ENCODE results near the gene GNG7. TPM values are rescaled to one million over a fixed set of nuclear protein-coding genes. Genes with fewer than 3 reads are reported as not detected.
"Not testable (repeated sequence)": the region's sequence is repeated elsewhere in the genome, so short reads cannot be mapped to it uniquely, and the experiment has no call there.

GNG7 gene
- polyA plus RNA-seq, 4 donors: 0.99 to 3.5 (median 2.6) TPM; not detected in 1

DNA sequence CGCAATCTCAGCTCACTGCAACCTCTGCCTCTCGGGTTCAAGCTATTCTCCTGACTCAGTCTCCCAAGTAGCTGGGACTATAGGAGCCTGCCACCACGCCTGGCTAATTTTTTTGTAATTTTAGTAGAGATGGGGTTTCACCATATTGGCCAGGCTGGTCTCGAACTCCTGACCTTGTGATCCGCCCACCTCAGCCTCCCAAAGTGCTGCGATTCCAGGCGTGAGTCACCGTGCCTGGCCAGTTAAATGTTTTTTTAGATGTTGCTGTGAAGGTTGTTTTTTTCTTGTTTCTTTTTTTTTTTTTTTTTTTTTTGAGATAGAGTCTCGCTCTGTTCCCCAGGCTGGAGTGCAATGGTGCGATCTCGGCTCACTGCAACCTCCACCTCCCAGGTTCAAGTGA is 183.6 kb downstream of the GNG7 start:
- not testable (repeated sequence) for H3K9me3 ChIP-seq (ENCODE audit: control insufficient read depth in 2 of 2, insufficient read depth in 1 of 2, low read depth in 1 of 2, low read length in 1 of 2); H3K36me3 ChIP-seq (ENCODE audit: control insufficient read depth in 3 of 3, insufficient read depth in 2 of 3, low read depth in 1 of 3, low read length in 3 of 3); H3K4me3 ChIP-seq (ENCODE audit: low read depth in 1 of 3, low read length in 3 of 3); H3K4me1 ChIP-seq (ENCODE audit: control insufficient read depth in 3 of 3, insufficient read depth in 2 of 3, low read depth in 1 of 3, low read length in 2 of 3); FAIRE-seq; H3K27ac ChIP-seq (ENCODE audit: low read depth in 1 of 3, low read length in 2 of 3); H3K27me3 ChIP-seq (ENCODE audit: control insufficient read depth in 3 of 3, insufficient read depth in 3 of 3, low read length in 3 of 3); DNase-seq
- 78 to 86% (median 80%) methylated on average over 10 to 11 of the region's 11 CpGs for WGBS, 3 donors

DNA sequence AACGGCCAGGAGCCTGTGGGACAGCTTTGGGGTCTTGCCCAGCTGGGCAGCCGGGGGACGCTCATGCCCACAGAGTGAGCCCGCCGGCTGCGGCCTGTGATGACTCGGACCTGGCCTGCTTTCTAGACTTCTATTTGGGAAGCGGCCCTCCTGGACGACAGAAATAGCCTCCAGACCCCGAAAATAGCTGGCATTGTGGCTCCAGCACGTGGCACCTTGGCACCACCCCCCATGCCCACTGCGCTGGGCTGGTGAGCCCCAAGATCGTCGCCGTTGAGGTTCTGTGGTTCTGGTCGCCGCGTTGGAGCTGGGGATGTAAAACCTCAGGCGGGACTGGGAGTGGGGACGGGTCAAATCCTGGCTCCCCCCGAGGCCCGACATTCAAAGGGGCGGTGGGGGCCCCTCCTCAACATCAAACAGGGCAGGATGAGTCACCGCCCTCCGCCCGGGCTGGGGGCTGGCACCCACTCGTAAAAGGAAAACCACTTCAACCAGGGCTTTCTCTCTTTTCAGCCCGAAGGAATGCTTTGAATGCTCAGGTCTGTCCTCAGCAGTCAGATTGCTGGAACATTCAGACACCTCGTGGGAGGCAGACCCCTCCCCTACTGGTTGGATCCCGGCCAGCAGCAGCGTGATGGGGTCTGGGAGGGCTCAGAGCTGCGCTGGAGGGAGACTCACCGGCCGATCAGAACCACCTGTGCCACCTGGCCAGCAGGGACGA is 184.5 kb downstream of the GNG7 start:
- no peak overlapping the region for H3K27ac ChIP-seq (ENCODE audit: low read depth in 1 of 3, low read length in 2 of 3)
- FAIRE-seq: no peak
- DNase-seq: no peak
- no peak overlapping the region for H3K4me3 ChIP-seq (ENCODE audit: low read depth in 1 of 3, low read length in 3 of 3)
- no peaks in the 10 kb centered on the region for H3K9me3 ChIP-seq (ENCODE audit: control insufficient read depth in 2 of 2, insufficient read depth in 1 of 2, low read depth in 1 of 2, low read length in 1 of 2)
- no peaks in the 10 kb centered on the region for H3K36me3 ChIP-seq (ENCODE audit: control insufficient read depth in 3 of 3, insufficient read depth in 2 of 3, low read depth in 1 of 3, low read length in 3 of 3)
- WGBS, 3 donors: 54 to 70% (median 55%) methylated on average over 32 to 35 of the region's 35 CpGs
- peaks cover 0 to 3% (median 0%) of the 10 kb centered on the region in 3 donors for H3K27me3 ChIP-seq (ENCODE audit: control insufficient read depth in 3 of 3, insufficient read depth in 3 of 3, low read length in 3 of 3)
- H3K4me1 ChIP-seq (ENCODE audit: control insufficient read depth in 3 of 3, insufficient read depth in 2 of 3, low read depth in 1 of 3, low read length in 2 of 3): no peaks in the 10 kb centered on the region

DNA sequence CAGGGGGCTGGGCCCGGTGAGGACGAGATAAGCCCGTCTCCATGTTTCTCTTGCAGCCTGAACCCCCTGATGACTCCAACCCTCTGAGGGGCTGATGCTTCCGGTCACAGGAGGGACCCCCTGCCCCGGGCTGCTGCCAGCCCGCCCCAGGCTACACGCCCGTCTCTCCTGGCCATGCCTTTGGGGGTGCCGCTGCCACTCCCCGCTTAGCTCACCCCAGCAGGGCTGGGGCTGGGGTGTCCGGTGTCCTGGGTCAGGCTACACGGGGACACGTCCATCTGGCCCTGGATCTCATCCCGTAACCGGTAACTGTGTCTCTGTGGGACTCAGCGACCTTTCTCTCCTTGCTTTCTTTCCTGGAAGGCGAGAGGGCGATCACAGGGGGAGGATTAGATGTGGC is 185.8 kb downstream of the GNG7 start:
- 50 to 77% (median 72%) methylated on average over 14 to 18 of the region's 18 CpGs for WGBS, 3 donors
- H3K4me3 ChIP-seq (ENCODE audit: low read depth in 1 of 3, low read length in 3 of 3): no peak overlapping the region
- H3K4me1 ChIP-seq (ENCODE audit: control insufficient read depth in 3 of 3, insufficient read depth in 2 of 3, low read depth in 1 of 3, low read length in 2 of 3): no peaks in the 10 kb centered on the region
- H3K27ac ChIP-seq (ENCODE audit: low read depth in 1 of 3, low read length in 2 of 3): no peak overlapping the region
- FAIRE-seq (no peak), DNase-seq (no peak)
- H3K9me3 ChIP-seq (ENCODE audit: control insufficient read depth in 2 of 2, insufficient read depth in 1 of 2, low read depth in 1 of 2, low read length in 1 of 2): no peaks in the 10 kb centered on the region
- H3K36me3 ChIP-seq (ENCODE audit: control insufficient read depth in 3 of 3, insufficient read depth in 2 of 3, low read depth in 1 of 3, low read length in 3 of 3): no peaks in the 10 kb centered on the region
- H3K27me3 ChIP-seq (ENCODE audit: control insufficient read depth in 3 of 3, insufficient read depth in 3 of 3, low read length in 3 of 3): peaks cover 0 to 3% (median 0%) of the 10 kb centered on the region in 3 donors

DNA sequence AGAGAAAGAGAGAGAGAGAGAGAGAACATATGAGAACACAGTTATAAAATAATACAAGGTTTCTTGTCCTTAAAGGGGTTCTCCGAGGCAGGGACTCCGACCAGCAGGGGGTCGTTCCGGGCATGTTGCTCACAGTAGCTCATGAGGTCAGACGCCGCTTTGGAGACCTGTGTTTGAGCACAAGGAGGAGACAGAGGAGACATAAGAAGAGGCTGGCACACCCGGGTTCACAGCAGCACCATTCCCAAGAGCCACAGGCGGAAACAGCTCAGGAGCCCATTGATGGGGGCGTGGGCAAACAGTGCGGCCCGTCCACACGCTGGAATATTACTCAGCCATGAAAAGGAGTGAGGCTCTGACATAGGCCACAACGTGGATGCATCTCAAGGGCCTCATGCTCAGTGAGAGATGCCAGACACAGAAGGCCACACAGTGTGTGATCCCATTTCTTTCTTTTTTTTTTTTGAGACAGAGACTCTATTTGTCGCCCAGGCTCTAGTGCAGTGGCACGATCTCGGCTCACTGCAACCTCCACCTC is 187.4 kb downstream of the GNG7 start:
- H3K4me3 ChIP-seq (ENCODE audit: low read depth in 1 of 3, low read length in 3 of 3): no peak overlapping the region
- DNase-seq (no peak), FAIRE-seq (no peak)
- no peaks in the 10 kb centered on the region for H3K4me1 ChIP-seq (ENCODE audit: control insufficient read depth in 3 of 3, insufficient read depth in 2 of 3, low read depth in 1 of 3, low read length in 2 of 3)
- WGBS, 3 donors: 85 to 93% (median 93%) methylated on average over 16 of the region's 16 CpGs
- H3K9me3 ChIP-seq (ENCODE audit: control insufficient read depth in 2 of 2, insufficient read depth in 1 of 2, low read depth in 1 of 2, low read length in 1 of 2): no peaks in the 10 kb centered on the region
- H3K27me3 ChIP-seq (ENCODE audit: control insufficient read depth in 3 of 3, insufficient read depth in 3 of 3, low read length in 3 of 3): peaks cover 0 to 3% (median 0%) of the 10 kb centered on the region in 3 donors
- no peak overlapping the region for H3K27ac ChIP-seq (ENCODE audit: low read depth in 1 of 3, low read length in 2 of 3)
- H3K36me3 ChIP-seq (ENCODE audit: control insufficient read depth in 3 of 3, insufficient read depth in 2 of 3, low read depth in 1 of 3, low read length in 3 of 3): no peaks in the 10 kb centered on the region

DNA sequence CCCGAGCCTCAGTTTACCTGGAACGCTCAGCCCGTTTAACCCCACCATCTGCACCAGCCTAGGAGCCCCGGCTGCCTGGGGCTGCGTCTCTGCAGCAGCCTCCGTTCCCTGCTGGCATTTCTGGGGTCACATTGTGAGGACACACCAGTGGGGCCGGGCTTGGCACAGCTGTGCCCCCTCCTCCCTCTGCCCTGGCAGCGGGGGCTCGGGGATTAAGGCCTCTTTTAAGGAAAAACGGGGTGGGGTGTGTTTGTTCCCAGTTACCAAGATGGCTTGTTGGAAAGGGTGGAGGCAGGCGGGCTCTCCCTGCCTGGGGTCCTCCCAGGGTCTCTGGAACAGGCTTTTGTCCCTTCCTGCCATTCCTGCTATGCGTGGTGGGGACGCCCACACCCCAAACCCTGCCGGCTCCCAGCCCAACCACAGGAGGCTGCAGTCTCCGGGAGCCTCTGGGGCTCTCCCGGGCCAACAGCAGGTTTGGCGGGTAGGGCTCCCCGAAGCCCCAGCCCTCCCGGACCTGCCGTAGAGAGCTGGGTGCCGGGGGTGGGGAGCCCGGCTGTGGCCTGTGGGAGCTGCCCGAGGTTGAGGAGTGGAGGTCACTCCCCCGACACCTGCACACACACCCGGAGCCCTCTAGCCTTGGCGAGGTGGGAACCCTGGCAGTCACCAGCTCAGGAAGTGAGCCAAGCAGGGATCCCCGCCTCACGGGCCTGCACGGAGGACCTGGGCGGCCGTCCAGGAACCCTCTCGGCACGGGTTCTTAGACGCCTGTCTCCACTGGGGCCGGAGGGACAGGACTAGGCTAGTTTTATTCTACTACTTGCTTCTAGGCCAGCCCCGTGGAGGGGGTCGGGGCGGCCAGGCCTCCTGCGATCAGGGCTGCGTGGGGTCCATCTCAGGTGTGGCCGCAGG is 189.7 kb downstream of the GNG7 start:
- no peak overlapping the region for H3K4me3 ChIP-seq (ENCODE audit: low read depth in 1 of 3, low read length in 3 of 3)
- DNase-seq (no peak), FAIRE-seq (no peak)
- whole genome bisulfite sequencing, 3 donors: 53 to 78% (median 61%) methylated on average over 35 to 41 of the region's 41 CpGs
- no peaks in the 10 kb centered on the region for H3K27me3 ChIP-seq (ENCODE audit: control insufficient read depth in 3 of 3, insufficient read depth in 3 of 3, low read length in 3 of 3)
- no peaks in the 10 kb centered on the region for H3K36me3 ChIP-seq (ENCODE audit: control insufficient read depth in 3 of 3, insufficient read depth in 2 of 3, low read depth in 1 of 3, low read length in 3 of 3)
- H3K4me1 ChIP-seq (ENCODE audit: control insufficient read depth in 3 of 3, insufficient read depth in 2 of 3, low read depth in 1 of 3, low read length in 2 of 3): no peaks in the 10 kb centered on the region
- H3K9me3 ChIP-seq (ENCODE audit: control insufficient read depth in 2 of 2, insufficient read depth in 1 of 2, low read depth in 1 of 2, low read length in 1 of 2): peaks cover 0 to 2% of the 10 kb centered on the region in 2 donors
- H3K27ac ChIP-seq (ENCODE audit: low read depth in 1 of 3, low read length in 2 of 3): no peak overlapping the region

DNA sequence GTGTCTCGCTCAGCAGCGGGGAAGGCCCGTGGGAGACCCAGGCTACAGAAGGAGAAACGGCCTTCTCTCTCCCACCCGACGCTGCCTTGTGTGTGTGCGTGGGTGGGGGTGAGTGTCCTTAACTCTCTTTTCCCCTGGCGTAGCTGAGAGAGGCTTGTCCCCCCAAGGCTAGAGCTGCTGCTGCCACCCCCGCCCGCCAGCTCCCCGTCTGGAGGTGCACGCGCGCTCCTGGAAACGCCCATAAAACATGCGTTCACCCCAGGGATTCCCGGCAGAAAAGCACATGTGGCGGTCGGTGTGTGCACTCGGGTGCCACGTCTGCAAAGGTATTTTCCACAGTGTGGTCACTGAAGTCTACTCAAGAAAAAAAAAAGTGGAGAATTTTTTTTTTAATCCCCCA is 190.5 kb downstream of the GNG7 start:
- no peaks in the 10 kb centered on the region for H3K36me3 ChIP-seq (ENCODE audit: control insufficient read depth in 3 of 3, insufficient read depth in 2 of 3, low read depth in 1 of 3, low read length in 3 of 3)
- H3K27me3 ChIP-seq (ENCODE audit: control insufficient read depth in 3 of 3, insufficient read depth in 3 of 3, low read length in 3 of 3): peaks cover 0 to 3% (median 0%) of the 10 kb centered on the region in 3 donors
- WGBS, 3 donors: 63 to 84% (median 72%) methylated on average over 18 to 21 of the region's 21 CpGs
- H3K4me1 ChIP-seq (ENCODE audit: control insufficient read depth in 3 of 3, insufficient read depth in 2 of 3, low read depth in 1 of 3, low read length in 2 of 3): no peaks in the 10 kb centered on the region
- H3K4me3 ChIP-seq (ENCODE audit: low read depth in 1 of 3, low read length in 3 of 3): no peak overlapping the region
- peaks cover 0 to 2% of the 10 kb centered on the region in 2 donors for H3K9me3 ChIP-seq (ENCODE audit: control insufficient read depth in 2 of 2, insufficient read depth in 1 of 2, low read depth in 1 of 2, low read length in 1 of 2)
- FAIRE-seq: no peak
- DNase-seq: no peak
- H3K27ac ChIP-seq (ENCODE audit: low read depth in 1 of 3, low read length in 2 of 3): no peak overlapping the region

DNA sequence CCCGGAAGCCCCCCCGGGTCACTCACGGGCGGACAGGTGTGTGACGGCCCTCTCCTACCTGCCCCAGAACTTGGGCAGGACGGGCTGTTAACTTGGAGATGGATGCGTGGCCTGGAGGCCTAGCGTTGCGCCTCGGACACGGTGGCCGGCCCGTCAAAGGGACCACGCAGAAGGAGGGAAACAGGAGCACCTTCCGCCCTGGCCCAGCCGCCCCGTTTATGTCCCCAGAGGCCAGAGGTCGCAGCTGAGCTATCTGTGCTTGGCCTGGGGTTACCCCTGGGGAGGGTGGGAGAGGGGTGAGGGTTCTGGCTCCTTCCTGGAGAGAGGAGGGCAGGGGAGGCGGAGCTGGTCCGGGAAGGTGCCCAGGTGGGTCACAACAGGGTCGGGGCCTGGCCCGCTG is 190.9 kb downstream of the GNG7 start:
- Histone ChIP-seq H3K4me3 (ENCODE audit: low read depth in 1 of 3, low read length in 3 of 3) (no peak overlapping the region), H3K27ac (ENCODE audit: low read depth in 1 of 3, low read length in 2 of 3) (no peak overlapping the region), H3K27me3 (ENCODE audit: control insufficient read depth in 3 of 3, insufficient read depth in 3 of 3, low read length in 3 of 3) (peaks cover 0 to 4% (median 0%) of the 10 kb centered on the region in 3 donors), H3K4me1 (ENCODE audit: control insufficient read depth in 3 of 3, insufficient read depth in 2 of 3, low read depth in 1 of 3, low read length in 2 of 3) (no peaks in the 10 kb centered on the region), H3K9me3 (ENCODE audit: control insufficient read depth in 2 of 2, insufficient read depth in 1 of 2, low read depth in 1 of 2, low read length in 1 of 2) (peaks cover 0 to 2% of the 10 kb centered on the region in 2 donors), H3K36me3 (ENCODE audit: control insufficient read depth in 3 of 3, insufficient read depth in 2 of 3, low read depth in 1 of 3, low read length in 3 of 3) (no peaks in the 10 kb centered on the region)
- DNase-seq (no peak), FAIRE-seq (no peak)
- 65 to 80% (median 70%) methylated on average over 17 to 22 of the region's 22 CpGs for WGBS, 3 donors

DNA sequence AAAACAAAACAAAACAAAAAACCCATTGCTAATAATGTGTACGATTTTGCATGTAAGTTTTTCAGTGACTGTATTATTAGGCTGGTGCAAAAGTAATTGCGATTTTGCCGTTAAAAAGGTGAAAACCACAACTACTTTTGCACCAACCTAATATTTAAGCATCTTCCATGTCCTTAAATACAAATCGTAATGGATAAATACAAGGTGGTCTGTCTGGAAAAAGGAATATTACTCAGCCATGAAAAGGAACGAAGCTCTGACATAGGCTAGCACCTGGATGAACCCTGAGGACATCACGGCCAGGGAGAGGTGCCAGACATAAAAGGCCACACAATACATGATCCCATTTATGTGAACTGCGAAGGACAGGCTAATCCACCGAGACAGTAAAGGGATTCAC is 193.4 kb downstream of the GNG7 start:
- FAIRE-seq: no peak
- Histone ChIP-seq H3K36me3 (ENCODE audit: control insufficient read depth in 3 of 3, insufficient read depth in 2 of 3, low read depth in 1 of 3, low read length in 3 of 3) (no peaks in the 10 kb centered on the region), H3K4me3 (ENCODE audit: low read depth in 1 of 3, low read length in 3 of 3) (no peak overlapping the region), H3K27ac (ENCODE audit: low read depth in 1 of 3, low read length in 2 of 3) (no peak overlapping the region), H3K9me3 (ENCODE audit: control insufficient read depth in 2 of 2, insufficient read depth in 1 of 2, low read depth in 1 of 2, low read length in 1 of 2) (peaks cover 0 to 2% of the 10 kb centered on the region in 2 donors), H3K27me3 (ENCODE audit: control insufficient read depth in 3 of 3, insufficient read depth in 3 of 3, low read length in 3 of 3) (peaks cover 0 to 6% (median 0%) of the 10 kb centered on the region in 3 donors), H3K4me1 (ENCODE audit: control insufficient read depth in 3 of 3, insufficient read depth in 2 of 3, low read depth in 1 of 3, low read length in 2 of 3) (no peaks in the 10 kb centered on the region)
- DNase-seq: no peak
- WGBS, 3 donors: 91 to 95% (median 95%) methylated on average over 8 of the region's 8 CpGs

Measured in small intestine (tissue), 7 donors.